ENCODE data around the gene LZTFL1.

- TF ChIP-seq CTCF (IDR thresholded peaks at IDR 0.05): no peak
- TF ChIP-seq POLR2A (IDR thresholded peaks at IDR 0.05): no peak
Measured at GRCh38 chr3:45779746-45780735, 61.9 kb downstream of the LZTFL1 start.

Data from gastroesophageal sphincter (tissue), 3 donors.